Large intestine (tissue), 3 donors: ENCODE measurements around the gene SLC9A7. TPM values are rescaled to one million over a fixed set of nuclear protein-coding genes. Genes with fewer than 3 reads are reported as not detected.

Experiments used
- DNase-seq, 2 donors: peaks; one replicate each; pipeline versions ENCODE4 v3.0.0 to v3.0.0-alpha.2; 2013
- H3K27ac ChIP-seq: one replicate; pipeline ENCODE4 v1.5.1; 2013; ENCODE audit warnings: low read length
- H3K27me3 ChIP-seq: 2 replicates; pipeline ENCODE4 v1.6.1; 2013; ENCODE audit warnings: low read length; ENCODE audit not compliant: control insufficient read depth, insufficient read depth
- H3K36me3 ChIP-seq: 2 replicates; pipeline ENCODE4 v1.6.1; 2013; ENCODE audit warnings: low read length; ENCODE audit not compliant: control insufficient read depth, insufficient read depth
- H3K4me1 ChIP-seq: one replicate; pipeline ENCODE4 v1.6.1; 2013; ENCODE audit warnings: low read length; ENCODE audit not compliant: control insufficient read depth, insufficient read depth
- H3K4me3 ChIP-seq: one replicate; pipeline ENCODE4 v1.5.1; 2013; ENCODE audit warnings: low read length
- H3K9me3 ChIP-seq: one replicate; pipeline ENCODE4 v1.6.1; 2013; ENCODE audit warnings: mild to moderate bottlenecking, low read depth, low read length, moderate library complexity; ENCODE audit not compliant: control insufficient read depth
- WGBS: methylation state at CpG from one replicate; pipeline ENCODE4 v1.1.5; 2013; ENCODE audit warnings: low lambda C conversion rate; ENCODE audit not compliant: insufficient coverage; 5-methylcytosine and 5-hydroxymethylcytosine counted together
- polyA plus RNA-seq: library from polyadenylated mRNA; unstranded; fragments of 120-200 nt; gene quantifications from one replicate; pipeline ENCODE4 v1.2.1, GENCODE V29; 2013

Gene SLC9A7
- polyA plus RNA-seq, 1 donor: 4.3 TPM

GRCh38 chrX:46559062-46559461 lies 199.9 kb downstream of the SLC9A7 start:
- no peak for DNase-seq
- no peaks in the 10 kb centered on the region for H3K9me3 ChIP-seq
- no peaks in the 10 kb centered on the region for H3K4me1 ChIP-seq
- no CpG with 5 or more reads among the region's 3 CpGs for WGBS
- H3K4me3 ChIP-seq: no peak overlapping the region
- H3K27me3 ChIP-seq: no peaks in the 10 kb centered on the region
- no peaks in the 10 kb centered on the region for H3K36me3 ChIP-seq
- H3K27ac ChIP-seq: no peak overlapping the region

GRCh38 chrX:46554942-46555341 lies 204.0 kb downstream of the SLC9A7 start:
- Histone ChIP-seq H3K27me3 (no peaks in the 10 kb centered on the region), H3K9me3 (no peaks in the 10 kb centered on the region), H3K4me1 (no peaks in the 10 kb centered on the region), H3K27ac (no peak overlapping the region), H3K4me3 (no peak overlapping the region), H3K36me3 (no peaks in the 10 kb centered on the region)
- WGBS: no CpG with 5 or more reads among the region's 2 CpGs
- DNase-seq: no peak

GRCh38 chrX:46553935-46554334 lies 205.0 kb downstream of the SLC9A7 start:
- H3K9me3 ChIP-seq: no peaks in the 10 kb centered on the region
- H3K4me3 ChIP-seq: no peak overlapping the region
- H3K36me3 ChIP-seq: no peaks in the 10 kb centered on the region
- H3K27ac ChIP-seq: no peak overlapping the region
- no peak for DNase-seq
- WGBS: no CpG with 5 or more reads among the region's 5 CpGs
- H3K27me3 ChIP-seq: no peaks in the 10 kb centered on the region
- H3K4me1 ChIP-seq: no peaks in the 10 kb centered on the region

GRCh38 chrX:46551494-46552128 lies 207.3 kb downstream of the SLC9A7 start:
- no peaks in the 10 kb centered on the region for H3K9me3 ChIP-seq
- no peaks in the 10 kb centered on the region for H3K4me1 ChIP-seq
- H3K4me3 ChIP-seq: no peak overlapping the region
- H3K36me3 ChIP-seq: no peaks in the 10 kb centered on the region
- H3K27me3 ChIP-seq: no peaks in the 10 kb centered on the region
- WGBS: no CpG with 5 or more reads among the region's 8 CpGs
- H3K27ac ChIP-seq: no peak overlapping the region
- DNase-seq: no peak

DNA sequence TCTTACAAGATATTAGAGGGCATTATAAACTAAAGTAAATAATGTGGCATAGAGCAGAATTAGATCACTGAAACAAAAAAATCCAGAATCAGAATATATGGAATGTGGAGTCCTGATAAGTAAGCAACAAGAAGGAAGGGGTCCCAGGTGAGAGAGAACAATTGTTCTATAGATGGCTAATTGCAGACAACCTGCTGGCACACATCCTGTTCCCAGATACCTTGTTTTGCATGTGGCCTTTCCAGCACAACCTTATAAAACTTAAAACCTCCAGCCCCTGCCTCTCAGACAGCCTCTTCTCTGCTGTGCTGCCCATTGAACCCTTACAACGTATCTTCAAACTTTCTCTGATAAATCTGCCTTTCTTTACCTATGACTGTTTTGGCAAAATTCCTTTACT lies 209.0 kb downstream of the SLC9A7 start:
- DNase-seq: no peak
- no peak overlapping the region for H3K4me3 ChIP-seq
- no peaks in the 10 kb centered on the region for H3K36me3 ChIP-seq
- no peak overlapping the region for H3K27ac ChIP-seq
- no peaks in the 10 kb centered on the region for H3K9me3 ChIP-seq
- no CpG with 5 or more reads among the region's 1 CpG for WGBS
- no peaks in the 10 kb centered on the region for H3K27me3 ChIP-seq
- H3K4me1 ChIP-seq: no peaks in the 10 kb centered on the region

Other genes with a start within 250 kb of the SLC9A7 start
- gene ZNF674, start 213.7 kb downstream of the SLC9A7 start, polyA plus RNA-seq: 3.9 TPM
- 1.1 TPM for gene CHST7, start 185.4 kb downstream of the SLC9A7 start, polyA plus RNA-seq
- 12.3 TPM for gene RP2, start 77.9 kb upstream of the SLC9A7 start, polyA plus RNA-seq
- gene JADE3, start 153.3 kb upstream of the SLC9A7 start, polyA plus RNA-seq: 9.3 TPM